ENCODE data around the gene SAG.

DNA sequence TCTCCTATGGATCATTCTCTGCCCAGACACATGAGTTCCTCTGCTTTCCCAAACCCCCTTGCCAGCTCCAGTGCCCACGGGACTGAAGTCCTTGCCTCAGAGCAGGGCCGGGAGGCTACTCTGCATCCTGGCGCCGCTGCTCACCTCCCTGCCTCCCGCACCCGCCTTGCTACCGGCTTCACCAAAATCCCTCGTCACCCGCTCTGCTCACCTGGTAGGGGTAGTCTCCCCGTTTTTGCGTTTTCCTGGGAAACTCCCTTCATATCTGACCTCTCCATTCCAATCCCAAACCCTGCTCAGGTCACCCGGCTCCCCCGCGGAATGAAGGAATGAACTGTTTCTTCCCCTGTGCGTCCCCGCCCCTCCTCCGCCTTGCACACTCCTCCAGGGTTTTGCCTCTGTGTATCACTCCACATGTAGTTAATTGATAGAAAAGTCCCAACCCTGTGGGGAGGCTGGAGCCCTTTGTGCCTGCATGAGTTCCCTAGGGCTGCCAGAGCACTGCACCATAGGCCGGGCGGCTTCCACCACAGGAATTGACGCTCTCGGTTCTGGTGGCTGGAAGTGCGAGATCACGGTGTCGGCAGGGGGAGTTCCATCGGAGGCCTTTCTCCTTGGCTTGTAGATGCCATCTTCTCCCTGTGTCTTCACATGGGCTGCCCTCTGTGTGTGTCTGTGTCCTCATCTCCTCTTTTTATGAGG, 44.7 kb downstream of the SAG start:
- TF ChIP-seq POLR2AphosphoS5 (IDR thresholded peaks at IDR 0.05) (no peak), POLR2A (IDR thresholded peaks at IDR 0.05) (no peak)
- TF ChIP-seq, protein P1, sequence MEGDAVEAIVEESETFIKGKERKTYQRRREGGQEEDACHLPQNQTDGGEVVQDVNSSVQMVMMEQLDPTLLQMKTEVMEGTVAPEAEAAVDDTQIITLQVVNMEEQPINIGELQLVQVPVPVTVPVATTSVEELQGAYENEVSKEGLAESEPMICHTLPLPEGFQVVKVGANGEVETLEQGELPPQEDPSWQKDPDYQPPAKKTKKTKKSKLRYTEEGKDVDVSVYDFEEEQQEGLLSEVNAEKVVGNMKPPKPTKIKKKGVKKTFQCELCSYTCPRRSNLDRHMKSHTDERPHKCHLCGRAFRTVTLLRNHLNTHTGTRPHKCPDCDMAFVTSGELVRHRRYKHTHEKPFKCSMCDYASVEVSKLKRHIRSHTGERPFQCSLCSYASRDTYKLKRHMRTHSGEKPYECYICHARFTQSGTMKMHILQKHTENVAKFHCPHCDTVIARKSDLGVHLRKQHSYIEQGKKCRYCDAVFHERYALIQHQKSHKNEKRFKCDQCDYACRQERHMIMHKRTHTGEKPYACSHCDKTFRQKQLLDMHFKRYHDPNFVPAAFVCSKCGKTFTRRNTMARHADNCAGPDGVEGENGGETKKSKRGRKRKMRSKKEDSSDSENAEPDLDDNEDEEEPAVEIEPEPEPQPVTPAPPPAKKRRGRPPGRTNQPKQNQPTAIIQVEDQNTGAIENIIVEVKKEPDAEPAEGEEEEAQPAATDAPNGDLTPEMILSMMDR (IDR thresholded peaks at IDR 0.05): no peak

All from transverse colon (tissue), 4 donors.